Astrocyte (in vitro differentiated cells and primary cell): ENCODE data around the gene RSAD1.

ENCODE experiments used
- CTCF ChIP-seq: IDR thresholded peaks from 2 replicates; pipeline ENCODE4 v1.5.1; 2011; ENCODE audit warnings: low read depth, mild to moderate bottlenecking, inconsistent platforms, low read length, moderate library complexity; ENCODE audit not compliant: insufficient read depth
- EZH2 ChIP-seq: IDR thresholded peaks from 2 replicates; pipeline ENCODE4 v1.6.1; 2012; ENCODE audit warnings: mild to moderate bottlenecking, low read length, inconsistent platforms; ENCODE audit not compliant: insufficient read depth

- no peak for TF ChIP-seq CTCF
- no peak for TF ChIP-seq EZH2
Observed at GRCh38 chr17:50531428-50532025, 52.9 kb downstream of the RSAD1 start.
